Keratinocyte (primary cell): ENCODE results near the gene SHPK.

Source experiments
- CTCF ChIP-seq, 3 experiments: IDR thresholded peaks in 1 of 3; conservative IDR thresholded peaks in 1 of 3; optimal IDR thresholded peaks in 1 of 3; 2 replicates in 2 of 3; 3 replicates in 1 of 3; pipeline versions ENCODE3 to v1.5.1; 2011; ENCODE audit warnings: low read length in 3 of 3, mild to moderate bottlenecking in 3 of 3, moderate library complexity in 2 of 3, control low read depth in 1 of 3, inconsistent platforms in 1 of 3; ENCODE audit not compliant: insufficient read depth in 2 of 3; ENCODE audit errors: extremely low read depth in 1 of 3
- EZH2 ChIP-seq: IDR thresholded peaks from one replicate; pipeline ENCODE4 v1.6.1; 2012; ENCODE audit warnings: inconsistent platforms, mild to moderate bottlenecking, low read length, moderate library complexity

- no peak for TF ChIP-seq CTCF (optimal IDR thresholded peaks at IDR 0.05 in 1 of 3, IDR thresholded peaks at IDR 0.05 in 1 of 3, conservative IDR thresholded peaks at IDR 0.05 in 1 of 3; ENCODE audit: extremely low read depth in 1 of 3, insufficient read depth in 2 of 3, low read length in 3 of 3)
- TF ChIP-seq EZH2 = no peak
Observed at GRCh38 chr17:3559270-3559645, 76.8 kb downstream of the SHPK start.
